Gastroesophageal sphincter (tissue), 4 donors: Measurements from ENCODE around the gene GCSAM. TPM values are rescaled to one million over a fixed set of nuclear protein-coding genes. Genes with fewer than 3 reads are reported as not detected.

Experiments used
- ATAC-seq: fragments of 150-250 bp; one replicate; pipeline ENCODE4 v1.9.1; 2016; ENCODE audit warnings: mild to moderate bottlenecking, moderate library complexity
- H3K27ac ChIP-seq, 4 donors: fragments of 200-600 bp; sonication (generic) in 3 of 4; 1 replicate in 3 of 4; 2 replicates in 1 of 4; pipeline ENCODE4 v1.5.1; 2016 to 2019
- H3K27me3 ChIP-seq: fragments of 200-600 bp; sonication (generic); one replicate; pipeline ENCODE4 v1.5.1; 2019
- H3K36me3 ChIP-seq, 2 donors: fragments of 200-600 bp; sonication (generic); one replicate each; pipeline ENCODE4 v1.5.1; 2019; ENCODE audit warnings: control low read depth in 1 of 2
- H3K4me1 ChIP-seq, 3 donors: fragments of 200-600 bp; sonication (generic); 1 replicate in 2 of 3; 2 replicates in 1 of 3; pipeline ENCODE4 v1.5.1; 2016 to 2019; ENCODE audit warnings: control low read depth in 2 of 3
- H3K4me3 ChIP-seq, 2 donors: fragments of 200-600 bp; sonication (generic); one replicate each; pipeline ENCODE4 v1.5.1; 2019; ENCODE audit warnings: mild to moderate bottlenecking in 1 of 2, moderate library complexity in 1 of 2
- H3K9me3 ChIP-seq, 3 donors: fragments of 200-600 bp; sonication (generic); one replicate each; pipeline ENCODE4 v1.5.1; 2017 to 2019; ENCODE audit warnings: control low read depth in 2 of 3
- EP300 ChIP-seq: sonication (generic); formaldehyde crosslinking; IDR thresholded peaks from one replicate; pipeline ENCODE4 v1.6.1; 2017; ENCODE audit warnings: antibody characterized with exemption, mild to moderate bottlenecking
- POLR2A ChIP-seq, 2 donors: fragments of 450-650 bp; IDR thresholded peaks; one replicate each; pipeline ENCODE4 v1.6.1; 2017; ENCODE audit warnings: antibody characterized with exemption in 2 of 2, mild to moderate bottlenecking in 2 of 2, moderate library complexity in 1 of 2
- POLR2AphosphoS5 ChIP-seq: sonication (generic); formaldehyde crosslinking; IDR thresholded peaks from one replicate; pipeline ENCODE4 v1.6.1; 2017; ENCODE audit warnings: antibody characterized with exemption
- WGBS, 2 donors: methylation state at CpG; one replicate each; pipeline ENCODE4 v1.1.5; 2018; ENCODE audit warnings: low coverage in 1 of 2; 5-methylcytosine and 5-hydroxymethylcytosine counted together
- total RNA-seq, 4 donors: library from RNA; depleted of rRNA; stranded (reverse); fragments of >200 nt; gene quantifications; one replicate each; pipeline ENCODE4 v1.1.0, GENCODE V29; 2016
- TF ChIP-seq, protein P1 (sequence below), 4 experiments: fragments of 200-600 bp in 2 of 4; fragments of 450-650 bp in 2 of 4; sonication (generic) in 1 of 4; IDR thresholded peaks; one replicate each; pipeline ENCODE4 v1.5.1; 2017 to 2019; ENCODE audit warnings: antibody characterized with exemption in 4 of 4, mild to moderate bottlenecking in 2 of 4, moderate library complexity in 2 of 4

GCSAM gene
- total RNA-seq, 4 donors from 2014 or later = 0.42 TPM; not detected in 3

- H3K9me3 ChIP-seq = no peaks in the 10 kb centered on the region
- no peaks in the 10 kb centered on the region for H3K4me1 ChIP-seq
- no peak overlapping the region for H3K4me3 ChIP-seq
- ATAC-seq = no peak
- TF ChIP-seq, protein P1, sequence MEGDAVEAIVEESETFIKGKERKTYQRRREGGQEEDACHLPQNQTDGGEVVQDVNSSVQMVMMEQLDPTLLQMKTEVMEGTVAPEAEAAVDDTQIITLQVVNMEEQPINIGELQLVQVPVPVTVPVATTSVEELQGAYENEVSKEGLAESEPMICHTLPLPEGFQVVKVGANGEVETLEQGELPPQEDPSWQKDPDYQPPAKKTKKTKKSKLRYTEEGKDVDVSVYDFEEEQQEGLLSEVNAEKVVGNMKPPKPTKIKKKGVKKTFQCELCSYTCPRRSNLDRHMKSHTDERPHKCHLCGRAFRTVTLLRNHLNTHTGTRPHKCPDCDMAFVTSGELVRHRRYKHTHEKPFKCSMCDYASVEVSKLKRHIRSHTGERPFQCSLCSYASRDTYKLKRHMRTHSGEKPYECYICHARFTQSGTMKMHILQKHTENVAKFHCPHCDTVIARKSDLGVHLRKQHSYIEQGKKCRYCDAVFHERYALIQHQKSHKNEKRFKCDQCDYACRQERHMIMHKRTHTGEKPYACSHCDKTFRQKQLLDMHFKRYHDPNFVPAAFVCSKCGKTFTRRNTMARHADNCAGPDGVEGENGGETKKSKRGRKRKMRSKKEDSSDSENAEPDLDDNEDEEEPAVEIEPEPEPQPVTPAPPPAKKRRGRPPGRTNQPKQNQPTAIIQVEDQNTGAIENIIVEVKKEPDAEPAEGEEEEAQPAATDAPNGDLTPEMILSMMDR (IDR thresholded peaks at IDR 0.05) = no peak
- TF ChIP-seq POLR2AphosphoS5 (no peak), POLR2A (IDR thresholded peaks at IDR 0.05) (no peak), EP300 (no peak)
- 89% methylated on average over 1 of the region's 1 CpG; no CpG with 5 or more reads in 1 of the 2 donors for WGBS, 2 donors
- H3K36me3 ChIP-seq = no peaks in the 10 kb centered on the region
- no peak overlapping the region for H3K27ac ChIP-seq
- no peaks in the 10 kb centered on the region for H3K27me3 ChIP-seq
Measured at GRCh38 chr3:112126511-112126911, 6.5 kb downstream of the GCSAM start.

- whole genome bisulfite sequencing, 2 donors = 65 to 66% methylated on average over 3 to 5 of the region's 5 CpGs
- no peaks in the 10 kb centered on the region for H3K4me1 ChIP-seq
- H3K27me3 ChIP-seq = no peaks in the 10 kb centered on the region
- no peak overlapping the region for H3K27ac ChIP-seq
- ATAC-seq = no peak
- H3K9me3 ChIP-seq = no peaks in the 10 kb centered on the region
- H3K4me3 ChIP-seq = no peak overlapping the region
- TF ChIP-seq POLR2A (IDR thresholded peaks at IDR 0.05) (no peak), POLR2AphosphoS5 (no peak)
- no peaks in the 10 kb centered on the region for H3K36me3 ChIP-seq
Measured at GRCh38 chr3:112124907-112125607, 8.0 kb downstream of the GCSAM start.

DNA sequence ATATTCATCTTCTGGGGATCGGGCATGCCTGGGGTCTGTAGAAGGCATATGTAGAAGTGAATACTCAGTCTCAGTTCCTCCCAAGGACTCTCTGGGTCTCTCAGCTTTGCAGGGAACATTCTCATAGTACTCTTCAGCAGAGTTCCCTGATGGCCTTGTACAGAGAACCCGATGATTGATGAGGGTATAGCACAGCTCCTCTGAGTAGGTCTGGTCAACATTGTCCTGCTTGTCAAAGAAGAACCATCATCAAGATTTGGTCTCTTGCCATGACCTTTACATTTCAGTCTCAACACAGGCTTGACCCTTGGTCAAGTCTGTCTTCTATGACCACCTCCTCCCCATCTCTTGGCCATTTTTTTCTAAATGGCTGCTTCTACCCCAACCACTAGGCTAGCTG lies 9.5 kb downstream of the GCSAM start:
- no peaks in the 10 kb centered on the region for H3K9me3 ChIP-seq
- H3K27ac ChIP-seq = no peak overlapping the region
- ATAC-seq = no peak
- no peak for TF ChIP-seq POLR2AphosphoS5
- no peak for TF ChIP-seq EP300
- no peak for TF ChIP-seq POLR2A (IDR thresholded peaks at IDR 0.05)
- TF ChIP-seq, protein P1 (IDR thresholded peaks at IDR 0.05) = no peak
- no peaks in the 10 kb centered on the region for H3K36me3 ChIP-seq
- WGBS, 2 donors = 86 to 100% methylated on average over 2 of the region's 2 CpGs
- no peaks in the 10 kb centered on the region for H3K4me1 ChIP-seq
- H3K4me3 ChIP-seq = no peak overlapping the region
- no peaks in the 10 kb centered on the region for H3K27me3 ChIP-seq

GRCh38 chr3:112122870-112123269 lies 10.2 kb downstream of the GCSAM start:
- H3K27ac ChIP-seq = no peak overlapping the region

DNA sequence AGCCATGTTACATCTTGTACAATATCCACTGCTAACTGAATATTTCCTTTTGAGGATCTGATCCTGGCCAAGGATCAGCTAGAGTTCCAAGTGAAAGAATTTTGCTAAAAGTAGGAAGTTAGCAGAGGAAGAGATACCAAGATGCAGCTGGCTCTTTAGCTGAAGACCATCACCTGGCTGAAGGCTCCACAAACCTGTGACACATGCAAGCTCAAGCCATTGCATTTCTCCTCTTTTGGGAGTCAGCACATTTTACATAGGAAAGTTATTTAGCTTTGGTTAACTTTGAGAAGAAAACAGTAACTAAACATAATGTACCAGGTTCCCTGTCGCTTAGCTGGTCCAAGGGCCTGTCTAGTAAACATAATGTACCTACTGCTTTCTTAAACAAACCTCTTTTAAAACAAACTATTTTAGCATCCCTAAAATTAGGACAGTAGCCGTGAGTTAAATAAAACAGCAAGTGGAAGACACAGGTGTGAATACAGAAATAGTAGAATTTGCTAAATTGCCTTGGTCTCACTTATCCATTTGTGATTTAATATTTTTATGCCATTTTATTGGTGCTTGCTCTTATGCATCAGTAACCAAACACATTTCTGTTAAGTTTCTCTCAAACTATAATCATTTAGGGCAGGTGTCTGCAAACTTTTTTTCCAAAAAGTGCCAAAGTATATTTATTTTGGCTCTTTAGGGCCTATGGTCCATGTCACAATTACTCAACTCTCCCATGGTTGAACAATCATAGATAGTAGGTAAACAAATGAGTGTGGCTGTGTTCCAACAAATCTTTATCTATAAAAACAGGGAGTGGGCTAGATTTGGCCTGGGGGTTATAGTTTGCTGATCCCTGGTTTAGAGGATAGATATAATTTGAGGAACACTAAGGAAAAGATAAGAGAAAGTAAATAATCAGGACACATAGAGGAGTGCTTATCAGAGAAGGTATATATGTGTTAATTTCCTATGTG lies 11.2 kb downstream of the GCSAM start:
- H3K4me3 ChIP-seq = no peak overlapping the region
- H3K27ac ChIP-seq = no peak overlapping the region
- TF ChIP-seq, protein P1 (IDR thresholded peaks at IDR 0.05) = no peak
- TF ChIP-seq EP300 (no peak), POLR2A (IDR thresholded peaks at IDR 0.05) (no peak), POLR2AphosphoS5 (no peak)
- no peak for ATAC-seq
- WGBS, 2 donors = 86 to 88% methylated on average over 2 of the region's 2 CpGs
- no peaks in the 10 kb centered on the region for H3K36me3 ChIP-seq
- H3K27me3 ChIP-seq = no peaks in the 10 kb centered on the region
- H3K4me1 ChIP-seq = no peaks in the 10 kb centered on the region
- H3K9me3 ChIP-seq = no peaks in the 10 kb centered on the region

More at GRCh38 chr3:112122870-112123269, 10.2 kb downstream of the GCSAM start:
- Histone ChIP-seq H3K4me3 (no peak overlapping the region), H3K4me1 (no peaks in the 10 kb centered on the region), H3K36me3 (no peaks in the 10 kb centered on the region), H3K9me3 (no peaks in the 10 kb centered on the region), H3K27me3 (no peaks in the 10 kb centered on the region)
- no peak for ATAC-seq
- TF ChIP-seq POLR2A (IDR thresholded peaks at IDR 0.05) = no peak
- TF ChIP-seq POLR2AphosphoS5 = no peak
- no peak for TF ChIP-seq EP300
- TF ChIP-seq, protein P1 (IDR thresholded peaks at IDR 0.05) = no peak
